ENCODE results near the gene TGDS. TPM values are rescaled to one million over a fixed set of nuclear protein-coding genes. Genes with fewer than 3 reads are reported as not detected.
A peak's percentile ranks its signal among the peaks of the same experiment; 100 is the strongest.

Gene TGDS
- total RNA-seq, 1 experiment from 2014 or later, result 9.0 TPM

GRCh38 chr13:94549232-94550061, 46.5 kb downstream of the TGDS start:
- ChIA-PET CTCF (no interaction called here), POLR2A (ENCODE audit: unreplicated experiment) (interaction anchor here (0.6 kb wide), 1 partner anchor 54 kb away, joined by 5 read pairs; no protein-coding TSS in a partner anchor)
- Histone ChIP-seq H3K27me3 (ENCODE audit: low read length) (no peaks in the 10 kb centered on the region), H3K9me2 (replicated peaks; ENCODE audit: low read length) (no peaks in the 10 kb centered on the region), H3K9me3 (ENCODE audit: low read length) (no peaks in the 10 kb centered on the region), H3K36me3 (ENCODE audit: low read depth, low read length) (no peaks in the 10 kb centered on the region), H3F3A (ENCODE audit: low read length, unreplicated experiment) (no peaks in the 10 kb centered on the region), H3K79me2 (ENCODE audit: low read length) (no peaks in the 10 kb centered on the region), H2AFZ (ENCODE audit: low read length) (peak overlapping the region; percentile 97), H3K4me2 (ENCODE audit: low read length) (peak overlapping the region; percentile 100), H3K27ac (ENCODE audit: low read length) (peak overlapping the region; percentile 58), H3K4me1 (ENCODE audit: insufficient read depth, low read length) (peaks cover 8% of the 10 kb centered on the region), H3K9ac (ENCODE audit: low read length) (peak overlapping the region; percentile 75), H4K20me1 (ENCODE audit: low read length) (no peaks in the 10 kb centered on the region), H3K4me3 (ENCODE audit: low read length) (peak overlapping the region; percentile 85)
- DNase-seq (peak; percentile 92), ATAC-seq (peak; percentile 86)
- no peak for TF ChIP-seq EZH2phosphoT487 (IDR thresholded peaks at IDR 0.05; ENCODE audit: borderline replicate concordance, low read length)
- TF ChIP-seq CTCF (conservative IDR thresholded peaks at IDR 0.05; ENCODE audit: low read depth, low read length), result no peak
- no peak for TF ChIP-seq EZH2 (IDR thresholded peaks at IDR 0.05; ENCODE audit: low read length, unreplicated experiment)
- BruUV-seq (replicated peaks), result TSS peak; percentile 92
- intact Hi-C loops (cut with micrococcal nuclease), result loop anchor here (2.0 to 5.0 kb wide), 3 partner anchors 51 to 163 kb away; partner anchors contain the start of genes GPR180 and SOX21

GRCh38 chr13:94548821-94549231, 47.1 kb downstream of the TGDS start:
- H3F3A ChIP-seq (ENCODE audit: low read length, unreplicated experiment), result no peaks in the 10 kb centered on the region
- H2AFZ ChIP-seq (ENCODE audit: low read length), result peak overlapping the region; percentile 97
- peak overlapping the region; percentile 85 for H3K4me3 ChIP-seq (ENCODE audit: low read length)
- H3K4me1 ChIP-seq (ENCODE audit: insufficient read depth, low read length), result peaks cover 8% of the 10 kb centered on the region
- CTCF ChIA-PET, result no interaction called here
- peak overlapping the region; percentile 58 for H3K27ac ChIP-seq (ENCODE audit: low read length)
- H3K79me2 ChIP-seq (ENCODE audit: low read length), result no peaks in the 10 kb centered on the region
- POLR2A ChIA-PET (ENCODE audit: unreplicated experiment), result interaction anchor here (0.7 kb wide), 1 partner anchor 54 kb away, joined by 4 read pairs; no protein-coding TSS in a partner anchor
- no peaks in the 10 kb centered on the region for H4K20me1 ChIP-seq (ENCODE audit: low read length)
- intact Hi-C loops (cut with micrococcal nuclease), result loop anchor here (2.0 to 5.0 kb wide), 3 partner anchors 52 to 163 kb away; partner anchors contain the start of genes GPR180 and SOX21
- no peaks in the 10 kb centered on the region for H3K9me3 ChIP-seq (ENCODE audit: low read length)
- H3K9me2 ChIP-seq (replicated peaks; ENCODE audit: low read length), result no peaks in the 10 kb centered on the region
- BruUV-seq (replicated peaks), result no TSS peak
- TF ChIP-seq EZH2 (IDR thresholded peaks at IDR 0.05; ENCODE audit: low read length, unreplicated experiment) (no peak), CTCF (conservative IDR thresholded peaks at IDR 0.05; ENCODE audit: low read depth, low read length) (peak; percentile 38; the same call in 1 of the 2 replicates), EZH2phosphoT487 (IDR thresholded peaks at IDR 0.05; ENCODE audit: borderline replicate concordance, low read length) (no peak)
- H3K9ac ChIP-seq (ENCODE audit: low read length), result peak overlapping the region; percentile 75
- ATAC-seq (peak; percentile 54), DNase-seq (peak; percentile 46)
- H3K4me2 ChIP-seq (ENCODE audit: low read length), result peak overlapping the region; percentile 100
- H3K36me3 ChIP-seq (ENCODE audit: low read depth, low read length), result no peaks in the 10 kb centered on the region
- no peaks in the 10 kb centered on the region for H3K27me3 ChIP-seq (ENCODE audit: low read length)

Measured in PC-3 (cell line).